CD14-positive monocyte (primary cell): ENCODE measurements around the gene MRE11. TPM values are rescaled to one million over a fixed set of nuclear protein-coding genes. Genes with fewer than 3 reads are reported as not detected.
A peak's percentile ranks its signal among the peaks of the same experiment; 100 is the strongest.

ENCODE experiments used
- DNase-seq, 3 donors: peaks; one replicate each; pipeline ENCODE4 v3.0.0-alpha.2; 2011 to 2022
- H2AFZ ChIP-seq: 2 replicates; pipeline ENCODE4 v1.6.0; 2012; ENCODE audit warnings: mild to moderate bottlenecking, low read depth, low read length, inconsistent platforms; ENCODE audit not compliant: insufficient read depth, poor library complexity, severe bottlenecking
- H3K27ac ChIP-seq, 2 donors: 1 replicate in 1 of 2; 2 replicates in 1 of 2; pipeline ENCODE4 v1.5.1; 2012 to 2013; ENCODE audit warnings: low read length in 2 of 2, control low read depth in 1 of 2, inconsistent platforms in 1 of 2, low read depth in 1 of 2, mild to moderate bottlenecking in 1 of 2
- H3K27me3 ChIP-seq, 2 donors: one replicate each; pipeline versions ENCODE4 v1.6.0 to v1.6.1; 2011 to 2013; ENCODE audit warnings: low read length in 2 of 2; ENCODE audit not compliant: control insufficient read depth in 2 of 2, insufficient read depth in 2 of 2
- H3K36me3 ChIP-seq, 2 donors: replicated peaks in 1 of 2; 1 replicate in 1 of 2; 2 replicates in 1 of 2; pipeline versions ENCODE4 v1.5.1 to v1.6.1; 2012 to 2013; ENCODE audit warnings: low read length in 2 of 2, control low read depth in 1 of 2, inconsistent platforms in 1 of 2, mild to moderate bottlenecking in 1 of 2; ENCODE audit not compliant: insufficient read depth in 2 of 2, control insufficient read depth in 1 of 2
- H3K4me1 ChIP-seq, 2 donors: 1 replicate in 1 of 2; 2 replicates in 1 of 2; pipeline versions ENCODE4 v1.5.1 to v1.6.1; 2012 to 2013; ENCODE audit warnings: low read length in 2 of 2, control low read depth in 1 of 2, inconsistent platforms in 1 of 2, mild to moderate bottlenecking in 1 of 2, moderate library complexity in 1 of 2; ENCODE audit not compliant: insufficient read depth in 2 of 2, control insufficient read depth in 1 of 2
- H3K4me2 ChIP-seq: replicated peaks from 2 replicates; pipeline ENCODE3; 2012; ENCODE audit warnings: low read length, moderate library complexity, mild to moderate bottlenecking; ENCODE audit not compliant: poor library complexity, severe bottlenecking; ENCODE audit errors: extremely low read depth
- H3K4me3 ChIP-seq, 3 experiments: fragments of 200-600 bp in 1 of 3; sonication (generic) in 1 of 3; replicated peaks in 1 of 3; 1 replicate in 2 of 3; 2 replicates in 1 of 3; pipeline ENCODE4 v1.5.1; 2011 to 2013; ENCODE audit warnings: low read length in 3 of 3, mild to moderate bottlenecking in 3 of 3, control low read depth in 2 of 3, low read depth in 2 of 3, inconsistent platforms in 1 of 3, moderate library complexity in 1 of 3
- H3K79me2 ChIP-seq: 2 replicates; pipeline ENCODE4 v1.6.0; 2012; ENCODE audit warnings: mild to moderate bottlenecking, control low read depth, inconsistent platforms, low read length, moderate library complexity; ENCODE audit not compliant: insufficient read depth
- H3K9ac ChIP-seq: 2 replicates; pipeline ENCODE4 v1.6.0; 2017; ENCODE audit warnings: low read length, mild to moderate bottlenecking; ENCODE audit not compliant: insufficient read depth, poor library complexity, severe bottlenecking
- H3K9me3 ChIP-seq, 2 donors: replicated peaks in 1 of 2; 1 replicate in 1 of 2; 2 replicates in 1 of 2; pipeline versions ENCODE4 v1.5.1 to v1.6.1; 2012 to 2013; ENCODE audit warnings: low read length in 2 of 2, control low read depth in 1 of 2; ENCODE audit not compliant: control insufficient read depth in 1 of 2, insufficient read depth in 1 of 2
- H4K20me1 ChIP-seq: 2 replicates; pipeline ENCODE4 v1.6.0; 2012; ENCODE audit warnings: mild to moderate bottlenecking, low read length, control low read depth, moderate library complexity; ENCODE audit not compliant: insufficient read depth
- H3K27ac Mint-ChIP-seq, 7 donors: one replicate each; pipeline ENCODE4 v1.8.0; 2020; ENCODE audit warnings: mild to moderate bottlenecking in 7 of 7, mixed read lengths in 7 of 7, moderate library complexity in 6 of 7, inconsistent platforms in 2 of 7
- H3K27me3 Mint-ChIP-seq, 3 donors: one replicate each; pipeline ENCODE4 v1.8.0; 2021 to 2022; ENCODE audit warnings: low read depth in 3 of 3, mild to moderate bottlenecking in 3 of 3, mixed read lengths in 3 of 3, moderate library complexity in 3 of 3, inconsistent platforms in 1 of 3
- H3K36me3 Mint-ChIP-seq, 2 donors: one replicate each; pipeline ENCODE4 v1.8.0; 2020; ENCODE audit warnings: mixed read lengths in 2 of 2, inconsistent platforms in 1 of 2, mild to moderate bottlenecking in 1 of 2
- H3K4me1 Mint-ChIP-seq: one replicate; pipeline ENCODE4 v1.8.0; 2020; ENCODE audit warnings: mild to moderate bottlenecking, mixed read lengths
- H3K4me3 Mint-ChIP-seq, 2 donors: one replicate each; pipeline ENCODE4 v1.8.0; 2020; ENCODE audit warnings: mild to moderate bottlenecking in 2 of 2, mixed read lengths in 2 of 2, moderate library complexity in 1 of 2
- H3K9me3 Mint-ChIP-seq, 7 donors: one replicate each; pipeline ENCODE4 v1.8.0; 2020 to 2022; ENCODE audit warnings: mixed read lengths in 7 of 7, mild to moderate bottlenecking in 6 of 7, moderate library complexity in 6 of 7, inconsistent platforms in 2 of 7
- CTCF ChIP-seq: fragments of 200-600 bp; IDR thresholded peaks from one replicate; pipeline ENCODE4 v1.8.0; 2022; ENCODE audit warnings: antibody characterized with exemption, mild to moderate bottlenecking
- WGBS: methylation state at CpG from one replicate; pipeline ENCODE4 v1.1.5; 2013; ENCODE audit warnings: missing lambda C conversion rate; ENCODE audit not compliant: insufficient coverage; 5-methylcytosine and 5-hydroxymethylcytosine counted together
- intact Hi-C, 2 donors: fragments of 100-400 bp; cut with micrococcal nuclease; formaldehyde crosslinking; loops; one replicate each; pipeline versions ENCODE4 v1.15.0 to v1.15.1; 2023
- polyA plus RNA-seq, 3 donors: library from polyadenylated mRNA; depleted of rRNA in 1 of 3; unstranded in 2 of 3; stranded (reverse) in 1 of 3; fragments of 300-500 nt in 2 of 3; fragments of >200 nt in 1 of 3; fragmentation: Illumina TruSeq in 2 of 3; gene quantifications; 1 replicate in 2 of 3; 2 replicates in 1 of 3; pipeline ENCODE4 v1.2.3, GENCODE V29; 2012 to 2021

The MRE11 gene
- polyA plus RNA-seq, 3 donors = 7.8 to 12.1 (median 10.5) TPM

DNA sequence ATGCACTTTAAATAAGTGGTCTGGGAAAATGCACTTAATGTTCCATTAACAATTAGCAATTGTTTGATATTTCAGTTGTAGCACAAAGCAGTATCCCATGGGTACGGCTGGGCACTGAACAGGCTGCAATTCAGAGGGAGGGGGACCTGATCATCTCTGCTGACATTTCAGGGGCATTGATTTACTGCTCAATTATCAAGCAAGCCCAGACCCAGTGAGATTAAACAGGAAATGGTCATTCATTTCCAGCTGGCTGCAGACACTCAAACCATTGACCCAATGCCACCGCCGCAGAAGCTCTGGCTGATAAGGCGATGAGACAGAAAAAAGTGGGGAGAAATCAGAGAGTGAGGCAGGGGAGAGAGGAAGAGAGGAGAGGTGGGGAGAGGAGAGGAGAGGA, 93.6 kb downstream of the MRE11 start:
- Mint-ChIP-seq H3K27ac (no peak overlapping the region), H3K4me1 (peaks cover 7% of the 10 kb centered on the region), H3K9me3 (peaks cover 0 to 26% (median 8%) of the 10 kb centered on the region in 7 donors), H3K4me3 (peak overlapping the region in 1 of 2 donors; percentile 91), H3K36me3 (peaks cover 4% of the 10 kb centered on the region in 2 donors), H3K27me3 (peaks cover 39 to 59% (median 53%) of the 10 kb centered on the region in 3 donors)
- no peak overlapping the region for H2AFZ ChIP-seq
- intact Hi-C loops = no loop called here
- H3K36me3 ChIP-seq = no peaks in the 10 kb centered on the region
- TF ChIP-seq CTCF = no peak
- 20% methylated on average over 3 of the region's 4 CpGs for WGBS
- H3K79me2 ChIP-seq = no peaks in the 10 kb centered on the region
- DNase-seq = no peak
- H4K20me1 ChIP-seq = no peaks in the 10 kb centered on the region
- H3K4me2 ChIP-seq = no peak overlapping the region
- no peaks in the 10 kb centered on the region for H3K4me1 ChIP-seq
- no peak overlapping the region for H3K27ac ChIP-seq
- peaks cover 39 to 50% of the 10 kb centered on the region in 2 donors for H3K27me3 ChIP-seq
- peaks cover 4 to 28% of the 10 kb centered on the region in 2 donors for H3K9me3 ChIP-seq
- H3K4me3 ChIP-seq = no peak overlapping the region
- no peak overlapping the region for H3K9ac ChIP-seq

DNA sequence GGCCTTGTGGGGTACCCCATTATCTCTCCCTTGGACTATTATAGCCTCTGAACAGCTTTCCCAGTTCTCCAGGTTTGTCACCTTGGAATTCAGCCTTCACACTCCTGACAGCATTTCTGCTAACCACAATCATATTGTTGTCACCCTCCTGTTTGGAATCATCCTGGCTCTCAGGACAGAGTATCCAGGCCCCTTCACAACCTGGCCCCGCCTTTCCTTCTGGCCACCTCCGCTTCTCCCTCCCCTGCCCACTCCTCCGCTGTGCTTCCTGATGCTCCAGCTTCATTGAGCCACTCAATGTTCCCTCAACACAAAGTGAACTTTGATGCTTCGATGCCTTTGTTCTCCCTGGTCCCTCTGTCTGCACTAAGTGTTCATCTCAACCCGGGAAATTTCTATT, 95.5 kb downstream of the MRE11 start:
- H3K27me3 ChIP-seq = peaks cover 39 to 47% of the 10 kb centered on the region in 2 donors

More for the DNA sequence above, 95.5 kb downstream of the MRE11 start:
- no peak for TF ChIP-seq CTCF
- H3K79me2 ChIP-seq = no peaks in the 10 kb centered on the region
- H3K9ac ChIP-seq = no peak overlapping the region
- no peak overlapping the region for H3K27ac ChIP-seq
- no peak for DNase-seq
- H3K36me3 ChIP-seq = no peaks in the 10 kb centered on the region
- H4K20me1 ChIP-seq = no peaks in the 10 kb centered on the region
- intact Hi-C loops = no loop called here
- peak overlapping the region in 1 of 2 donors; percentile 14 for H3K4me3 Mint-ChIP-seq
- H3K36me3 Mint-ChIP-seq = peaks cover 4% of the 10 kb centered on the region in 2 donors
- peaks cover 0 to 28% of the 10 kb centered on the region in 2 donors for H3K9me3 ChIP-seq
- peaks cover 42 to 56% (median 51%) of the 10 kb centered on the region in 3 donors for H3K27me3 Mint-ChIP-seq
- H3K9me3 Mint-ChIP-seq = peaks cover 0 to 20% (median 6%) of the 10 kb centered on the region in 7 donors
- no peak overlapping the region for H2AFZ ChIP-seq
- H3K4me1 Mint-ChIP-seq = peaks cover 7% of the 10 kb centered on the region
- no peak overlapping the region for H3K4me3 ChIP-seq
- H3K4me1 ChIP-seq = no peaks in the 10 kb centered on the region
- WGBS = 84% methylated on average over 4 of the region's 5 CpGs
- H3K4me2 ChIP-seq = no peak overlapping the region
- H3K27ac Mint-ChIP-seq = peak overlapping the region in 1 of 7 donors; percentile 23
